Inflammatory macrophage (primary cell): Measurements from ENCODE around the gene FAM149A.

Source experiments
- DNase-seq, 2 donors: peaks; one replicate each; pipeline ENCODE4 v3.0.0-alpha.2; 2020 to 2022

FAM149A gene

GRCh38 chr4:186204103-186204559, 99.6 kb downstream of the FAM149A start:
- DNase-seq = peak in 1 of 2 donors; percentile 62

DNA sequence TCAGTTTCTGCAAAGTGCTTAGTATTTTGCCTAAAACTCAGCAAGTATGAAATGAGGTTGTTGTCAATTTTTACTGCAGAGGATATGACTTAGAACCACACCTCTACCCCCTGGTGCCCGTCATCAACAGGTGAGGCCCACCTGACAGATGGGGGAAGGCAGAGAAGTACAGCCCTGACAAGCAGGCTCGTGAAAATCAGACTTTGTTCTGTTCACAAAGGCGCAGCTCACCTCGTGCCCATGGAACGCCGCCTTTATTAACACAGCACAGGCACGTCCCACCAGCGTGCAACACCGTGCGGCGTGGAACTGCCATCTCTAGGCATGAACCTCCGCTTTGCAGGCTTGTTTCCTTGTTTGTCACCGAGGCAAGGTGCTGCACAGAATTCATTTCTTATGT, 100.2 kb downstream of the FAM149A start:
- DNase-seq = no peak

DNA sequence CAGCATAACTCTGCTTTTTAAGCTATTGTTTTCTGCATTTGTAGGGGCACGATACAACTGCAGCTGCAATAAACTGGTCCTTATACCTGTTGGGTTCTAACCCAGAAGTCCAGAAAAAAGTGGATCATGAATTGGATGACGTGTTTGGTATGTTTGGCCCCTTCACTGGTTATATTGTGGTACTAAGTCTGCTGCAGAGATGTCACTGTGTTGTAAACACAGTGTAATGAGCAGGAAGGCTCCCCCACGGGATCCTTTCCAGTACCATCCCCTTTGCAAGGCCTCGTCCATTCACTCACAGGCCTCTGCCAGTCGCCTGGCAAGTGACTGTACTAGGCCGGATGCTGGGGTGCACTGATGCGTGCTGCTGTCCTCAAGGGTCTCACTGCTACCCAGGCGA, 100.7 kb downstream of the FAM149A start:
- DNase-seq = no peak

DNA sequence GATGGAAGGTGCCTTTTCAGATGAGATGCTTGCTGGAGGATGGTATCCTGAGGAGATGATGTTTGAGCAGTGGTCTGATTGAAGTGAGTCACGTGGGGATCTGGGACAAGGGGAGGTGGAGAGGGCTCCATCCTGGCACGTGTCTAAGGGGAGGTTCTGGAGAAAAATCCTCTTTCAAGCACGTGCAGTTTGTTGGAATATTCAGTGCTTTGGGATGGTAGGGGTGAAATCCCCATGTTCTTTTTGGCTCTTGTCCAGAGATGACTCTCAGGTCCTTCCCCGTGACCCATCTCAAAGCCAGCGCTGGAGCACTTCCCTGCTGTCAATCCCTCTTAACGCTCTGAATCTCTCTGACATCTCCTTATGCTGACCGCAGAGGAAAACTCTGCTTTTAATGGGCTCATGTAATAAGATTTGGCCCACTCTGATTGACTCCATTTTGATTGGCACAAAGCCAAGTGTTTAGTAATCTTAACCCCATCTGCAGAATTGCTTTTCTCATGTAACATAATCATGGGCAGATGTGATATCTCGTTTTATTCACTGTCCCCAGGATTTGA, 112.0 kb downstream of the FAM149A start:
- no peak for DNase-seq

- DNase-seq = no peak
Observed at GRCh38 chr4:186217733-186218293, 113.3 kb downstream of the FAM149A start.

GRCh38 chr4:186221624-186222023, 117.1 kb downstream of the FAM149A start:
- DNase-seq = no peak
